Myometrial cell (primary cell): ENCODE measurements around the gene ZNF860. TPM values are rescaled to one million over a fixed set of nuclear protein-coding genes. Genes with fewer than 3 reads are reported as not detected.

Experiments used
- total RNA-seq: library from RNA; depleted of rRNA; stranded (reverse); fragments of >200 nt; gene quantifications from 2 replicates; pipeline ENCODE4 v1.2.3, GENCODE V29; 2015

ZNF860 gene
- total RNA-seq: 0.29 and 0.53 TPM in 2 replicates

DNA sequence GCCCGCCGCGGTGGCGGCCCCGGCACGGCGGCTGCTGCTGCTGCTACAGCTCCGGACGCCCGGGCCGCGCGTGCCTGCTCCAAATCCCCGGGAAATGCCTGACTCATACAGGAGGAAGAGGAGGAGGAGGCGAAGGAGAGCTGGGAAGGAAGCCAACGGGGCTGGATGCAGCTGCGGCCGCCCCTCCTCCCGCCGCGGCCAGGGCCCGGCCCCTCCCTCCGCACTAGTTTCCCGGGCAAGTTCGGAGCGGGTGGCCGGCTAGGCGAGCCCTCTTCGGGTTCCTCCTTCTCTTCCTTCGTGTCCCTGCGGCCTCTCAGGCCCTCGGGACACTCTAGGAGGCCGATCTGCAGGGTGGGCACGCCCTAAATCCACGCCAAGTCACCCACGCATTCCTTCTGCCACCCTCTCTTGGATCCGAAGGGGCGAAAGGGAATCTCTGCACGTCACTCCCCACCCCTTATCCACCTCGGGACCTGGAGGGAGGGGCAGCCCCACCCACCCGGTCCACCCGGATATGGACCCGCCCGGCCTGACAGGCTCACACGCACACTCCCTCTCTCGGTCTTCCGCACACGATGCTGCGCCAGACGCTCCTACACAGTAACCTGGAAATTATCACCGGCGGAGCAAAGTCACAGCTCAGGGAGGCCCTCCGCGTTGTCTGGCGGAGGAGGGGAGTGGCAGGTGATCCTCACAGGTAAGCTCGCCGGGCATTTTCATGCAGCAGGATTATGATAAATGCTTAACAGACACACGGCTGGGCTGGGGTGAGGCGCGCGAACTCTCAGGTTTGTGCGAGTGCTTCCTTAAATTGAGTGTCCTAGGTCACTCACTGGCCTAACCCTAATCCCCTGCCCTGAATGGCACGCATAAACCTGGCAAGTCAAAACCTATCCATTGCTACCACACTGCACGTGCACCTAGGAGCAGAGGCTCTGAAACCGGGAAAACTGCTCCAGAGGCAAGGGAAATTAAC, at the start of gene ZNF860, which contains the start of gene OSBPL10:
ZNF860 (plus strand) TSS at position 545 of the 976 bp plus-strand sequence. CDS start 7,330 bp downstream, outside the sequence.
OSBPL10 (minus strand) TSS at position 57 of the 976 bp plus-strand sequence. CDS start 83 bp downstream, outside the sequence.

Other genes starting within 250 kb of the ZNF860 start
- gene OSBPL10, start 488 bp upstream of the ZNF860 start, total RNA-seq: 8.6 and 23.6 TPM in 2 replicates
- 5.8 and 7.6 TPM in 2 replicates for gene GPD1L, start 124.9 kb downstream of the ZNF860 start, total RNA-seq